ENCODE measurements around the gene ICOSLG.
"Not testable (repeated sequence)": the region's sequence is repeated elsewhere in the genome, so short reads cannot be mapped to it uniquely, and the experiment has no call there.

DNA sequence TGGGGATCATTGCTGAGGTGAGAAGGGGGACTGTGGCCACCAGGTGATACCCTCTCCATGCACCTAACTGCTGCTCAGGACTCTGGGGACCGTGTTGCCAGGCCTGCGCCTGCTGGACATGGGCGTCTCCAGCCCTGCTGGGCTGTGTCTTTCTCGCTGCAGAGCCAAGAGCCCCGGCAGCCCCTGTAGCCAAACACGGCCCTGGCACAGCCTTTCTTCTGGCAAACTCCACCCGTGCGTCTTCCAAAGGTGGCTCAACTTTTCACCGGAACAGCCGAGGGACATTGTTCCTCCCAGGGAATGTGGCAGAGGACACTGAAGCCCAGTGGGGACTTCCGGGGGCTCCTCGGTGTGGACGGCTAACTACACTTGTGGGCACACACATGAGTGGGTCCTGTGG is 12.6 kb downstream of the ICOSLG start:
- TF ChIP-seq, protein P1, sequence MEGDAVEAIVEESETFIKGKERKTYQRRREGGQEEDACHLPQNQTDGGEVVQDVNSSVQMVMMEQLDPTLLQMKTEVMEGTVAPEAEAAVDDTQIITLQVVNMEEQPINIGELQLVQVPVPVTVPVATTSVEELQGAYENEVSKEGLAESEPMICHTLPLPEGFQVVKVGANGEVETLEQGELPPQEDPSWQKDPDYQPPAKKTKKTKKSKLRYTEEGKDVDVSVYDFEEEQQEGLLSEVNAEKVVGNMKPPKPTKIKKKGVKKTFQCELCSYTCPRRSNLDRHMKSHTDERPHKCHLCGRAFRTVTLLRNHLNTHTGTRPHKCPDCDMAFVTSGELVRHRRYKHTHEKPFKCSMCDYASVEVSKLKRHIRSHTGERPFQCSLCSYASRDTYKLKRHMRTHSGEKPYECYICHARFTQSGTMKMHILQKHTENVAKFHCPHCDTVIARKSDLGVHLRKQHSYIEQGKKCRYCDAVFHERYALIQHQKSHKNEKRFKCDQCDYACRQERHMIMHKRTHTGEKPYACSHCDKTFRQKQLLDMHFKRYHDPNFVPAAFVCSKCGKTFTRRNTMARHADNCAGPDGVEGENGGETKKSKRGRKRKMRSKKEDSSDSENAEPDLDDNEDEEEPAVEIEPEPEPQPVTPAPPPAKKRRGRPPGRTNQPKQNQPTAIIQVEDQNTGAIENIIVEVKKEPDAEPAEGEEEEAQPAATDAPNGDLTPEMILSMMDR (IDR thresholded peaks at IDR 0.05): not testable (repeated sequence)
- TF ChIP-seq POLR2A (IDR thresholded peaks at IDR 0.05): not testable (repeated sequence)

Measured in uterus (tissue), 2 donors.